MCF 10A (cell line): Measurements from ENCODE around the gene TEAD1. TPM values are rescaled to one million over a fixed set of nuclear protein-coding genes. Genes with fewer than 3 reads are reported as not detected.

ENCODE experiments used
- BruUV-seq: library from RNA; stranded (reverse); fragments of 400-500 nt; replicated peaks from 2 replicates; lab custom pipeline; 2021; lab: Mats Ljungman, UMichigan
- CTCF ChIA-PET: fragments of 300-600 bp; sonication (Branson Sonifier 250); formaldehyde crosslinking; extraction: SDS; loops from one replicate; lab custom pipeline; 2021; ENCODE audit warnings: antibody characterized with exemption, inconsistent platforms; lab: Yijun Ruan, JAX
- POLR2A ChIA-PET: fragments of 300-600, 350-650 bp; sonication (Branson Sonifier 250); formaldehyde crosslinking; extraction: SDS; loops from one replicate; lab custom pipeline; 2020; ENCODE audit warnings: antibody characterized with exemption, inconsistent platforms; lab: Yijun Ruan, JAX
- DNase-seq: peaks from one replicate; pipeline ENCODE4 v3.0.0-alpha.2; 2018; ENCODE audit not compliant: unreplicated experiment
- H3K27ac Mint-ChIP-seq: one replicate; pipeline ENCODE4 v1.8.0; 2022; ENCODE audit warnings: mild to moderate bottlenecking, low read depth, mixed read lengths; ENCODE audit not compliant: unreplicated experiment
- H3K27me3 Mint-ChIP-seq: one replicate; pipeline ENCODE4 v1.8.0; 2022; ENCODE audit warnings: mixed read lengths; ENCODE audit not compliant: insufficient read depth, unreplicated experiment
- H3K36me3 Mint-ChIP-seq: one replicate; pipeline ENCODE4 v1.8.0; 2022; ENCODE audit warnings: mild to moderate bottlenecking, moderate library complexity, mixed read lengths; ENCODE audit not compliant: insufficient read depth, unreplicated experiment
- H3K4me1 Mint-ChIP-seq: one replicate; pipeline ENCODE4 v1.8.0; 2022; ENCODE audit warnings: mixed read lengths; ENCODE audit not compliant: insufficient read depth, unreplicated experiment
- H3K4me3 Mint-ChIP-seq: one replicate; pipeline ENCODE4 v1.8.0; 2022; ENCODE audit warnings: mild to moderate bottlenecking, moderate library complexity, mixed read lengths; ENCODE audit not compliant: unreplicated experiment
- H3K9me3 Mint-ChIP-seq: one replicate; pipeline ENCODE4 v1.8.0; 2022; ENCODE audit warnings: mixed read lengths; ENCODE audit not compliant: unreplicated experiment
- intact Hi-C: fragments of 100-400 bp; cut with micrococcal nuclease; formaldehyde crosslinking; loops from 2 replicates; pipeline ENCODE4 v1.14.1; 2022
- total RNA-seq: library from RNA; stranded (reverse); gene quantifications from 2 replicates; pipeline ENCODE4 v1.2.3, GENCODE V29; 2022
- TF ChIP-seq, protein P1 (sequence below): fragments of 200-600 bp; IDR thresholded peaks from one replicate; pipeline ENCODE4 v1.8.0; 2022; ENCODE audit warnings: antibody characterized with exemption, mild to moderate bottlenecking; ENCODE audit not compliant: unreplicated experiment

Gene TEAD1
- total RNA-seq, 1 experiment from 2014 or later, result 123 TPM

DNA sequence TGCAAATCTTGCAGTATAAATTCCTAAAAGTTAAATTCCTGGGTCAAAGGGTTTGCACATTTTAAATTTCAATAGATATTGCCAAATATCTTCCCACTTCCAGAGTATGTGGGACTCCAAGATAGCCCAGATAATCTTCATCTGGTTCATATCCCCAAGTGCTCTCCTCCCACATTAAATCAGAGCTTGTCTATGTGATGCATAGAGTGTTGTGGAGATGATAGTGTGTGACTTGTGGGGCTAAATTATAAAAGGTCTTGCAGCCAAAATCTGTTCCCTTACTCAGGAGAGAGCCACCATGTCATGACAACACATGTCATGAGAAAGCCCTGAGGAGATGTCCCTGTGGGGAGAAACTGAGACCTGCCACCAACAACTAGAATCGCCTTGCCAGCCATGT is 39.9 kb upstream of the TEAD1 start:
- TF ChIP-seq, protein P1, sequence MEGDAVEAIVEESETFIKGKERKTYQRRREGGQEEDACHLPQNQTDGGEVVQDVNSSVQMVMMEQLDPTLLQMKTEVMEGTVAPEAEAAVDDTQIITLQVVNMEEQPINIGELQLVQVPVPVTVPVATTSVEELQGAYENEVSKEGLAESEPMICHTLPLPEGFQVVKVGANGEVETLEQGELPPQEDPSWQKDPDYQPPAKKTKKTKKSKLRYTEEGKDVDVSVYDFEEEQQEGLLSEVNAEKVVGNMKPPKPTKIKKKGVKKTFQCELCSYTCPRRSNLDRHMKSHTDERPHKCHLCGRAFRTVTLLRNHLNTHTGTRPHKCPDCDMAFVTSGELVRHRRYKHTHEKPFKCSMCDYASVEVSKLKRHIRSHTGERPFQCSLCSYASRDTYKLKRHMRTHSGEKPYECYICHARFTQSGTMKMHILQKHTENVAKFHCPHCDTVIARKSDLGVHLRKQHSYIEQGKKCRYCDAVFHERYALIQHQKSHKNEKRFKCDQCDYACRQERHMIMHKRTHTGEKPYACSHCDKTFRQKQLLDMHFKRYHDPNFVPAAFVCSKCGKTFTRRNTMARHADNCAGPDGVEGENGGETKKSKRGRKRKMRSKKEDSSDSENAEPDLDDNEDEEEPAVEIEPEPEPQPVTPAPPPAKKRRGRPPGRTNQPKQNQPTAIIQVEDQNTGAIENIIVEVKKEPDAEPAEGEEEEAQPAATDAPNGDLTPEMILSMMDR, result no peak
- intact Hi-C loops, result no loop called here
- POLR2A ChIA-PET, result interaction anchor here (0.5 to 0.9 kb wide), 2 partner anchors 18 to 39 kb away, joined by 3 read pairs; no protein-coding TSS in a partner anchor

DNA sequence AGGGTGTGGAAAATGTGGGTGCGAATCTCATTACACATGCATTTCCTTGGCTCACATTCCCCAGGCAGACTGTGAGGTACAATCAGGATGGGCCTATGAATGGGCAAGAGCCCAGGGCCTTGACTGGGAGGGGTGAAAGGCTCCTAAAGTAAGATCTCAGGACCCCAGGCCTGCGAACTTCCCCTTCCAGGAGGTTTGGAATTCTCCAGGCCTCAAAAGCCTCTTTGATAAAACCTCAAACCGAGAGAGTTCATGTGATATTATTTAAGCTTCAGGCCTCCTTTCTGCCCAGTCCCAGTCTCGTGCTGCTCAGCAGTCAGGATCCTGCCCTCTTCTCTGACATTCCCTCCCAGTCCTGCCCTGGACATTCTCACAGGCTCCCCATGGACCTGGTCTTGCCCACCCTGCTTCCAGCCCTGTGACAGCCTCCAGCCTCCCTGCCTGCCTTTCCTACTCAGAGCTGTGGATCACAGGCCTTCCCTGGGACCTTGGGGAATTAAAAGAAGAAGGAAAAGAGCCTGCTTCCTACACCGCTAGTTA is 37.3 kb upstream of the TEAD1 start:
- ChIA-PET POLR2A (no interaction called here), CTCF (interaction anchor here (1.0 kb wide), 1 partner anchor 57 kb away, joined by 3 read pairs; no protein-coding TSS in a partner anchor)
- Mint-ChIP-seq H3K4me1 (no peaks in the 10 kb centered on the region), H3K9me3 (no peaks in the 10 kb centered on the region), H3K4me3 (no peak overlapping the region), H3K36me3 (no peaks in the 10 kb centered on the region), H3K27me3 (no peaks in the 10 kb centered on the region), H3K27ac (no peak overlapping the region)
- DNase-seq, result no peak
- BruUV-seq, result no TSS peak
- TF ChIP-seq, protein P1, result no peak
- intact Hi-C loops, result no loop called here

More for the DNA sequence above, 39.9 kb upstream of the TEAD1 start:
- DNase-seq, result no peak
- CTCF ChIA-PET, result no interaction called here
- H3K4me1 Mint-ChIP-seq, result no peaks in the 10 kb centered on the region
- no peaks in the 10 kb centered on the region for H3K36me3 Mint-ChIP-seq
- no peak overlapping the region for H3K4me3 Mint-ChIP-seq
- BruUV-seq, result no TSS peak
- H3K27ac Mint-ChIP-seq, result no peak overlapping the region
- H3K27me3 Mint-ChIP-seq, result no peaks in the 10 kb centered on the region
- H3K9me3 Mint-ChIP-seq, result no peaks in the 10 kb centered on the region

DNA sequence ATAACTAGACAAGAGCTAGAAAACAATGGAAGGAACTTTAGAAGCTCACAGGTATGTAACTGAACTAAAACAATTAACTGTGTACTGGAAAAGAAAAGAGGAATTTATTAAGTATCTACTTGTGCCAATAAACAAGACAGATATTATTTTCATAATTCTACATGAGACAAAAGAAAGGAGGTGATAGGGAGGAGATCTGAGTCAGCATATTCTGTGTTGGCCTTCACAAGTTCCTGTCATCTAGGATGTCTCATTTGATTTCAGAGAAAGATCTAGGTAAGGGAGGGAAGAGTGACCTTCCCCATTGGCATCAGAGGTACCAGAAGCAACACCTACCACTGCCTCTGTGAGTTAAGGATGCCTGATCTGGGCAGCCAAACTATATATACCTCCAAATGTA is 34.8 kb upstream of the TEAD1 start:
- H3K27me3 Mint-ChIP-seq, result no peaks in the 10 kb centered on the region
- ChIA-PET POLR2A (no interaction called here), CTCF (no interaction called here)
- H3K4me3 Mint-ChIP-seq, result no peak overlapping the region
- intact Hi-C loops, result no loop called here
- DNase-seq, result no peak
- no peaks in the 10 kb centered on the region for H3K4me1 Mint-ChIP-seq
- H3K9me3 Mint-ChIP-seq, result no peaks in the 10 kb centered on the region
- no TSS peak for BruUV-seq
- TF ChIP-seq, protein P1, result no peak
- no peak overlapping the region for H3K27ac Mint-ChIP-seq
- no peaks in the 10 kb centered on the region for H3K36me3 Mint-ChIP-seq

DNA sequence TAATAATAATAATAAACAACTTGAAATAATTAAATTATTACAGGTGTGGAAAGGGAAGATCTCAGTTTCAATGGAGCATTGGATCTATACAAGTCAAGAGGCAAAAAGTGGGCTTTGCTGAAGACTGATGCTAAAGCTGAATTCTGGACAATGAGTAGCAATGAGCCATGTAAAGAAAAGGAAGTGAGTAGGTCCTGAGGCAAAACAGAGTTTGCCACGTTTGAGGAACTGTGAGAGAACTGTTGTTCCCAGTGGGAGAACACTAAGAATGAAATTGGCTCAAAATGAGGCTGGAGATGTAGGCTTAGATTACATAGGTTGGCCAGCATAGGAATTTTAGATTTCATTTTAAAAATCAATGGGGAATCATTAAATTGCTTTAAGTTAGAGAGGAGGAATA is 33.9 kb upstream of the TEAD1 start:
- DNase-seq, result no peak
- intact Hi-C loops, result no loop called here
- H3K36me3 Mint-ChIP-seq, result no peaks in the 10 kb centered on the region
- no TSS peak for BruUV-seq
- TF ChIP-seq, protein P1, result no peak
- no peaks in the 10 kb centered on the region for H3K27me3 Mint-ChIP-seq
- H3K4me1 Mint-ChIP-seq, result no peaks in the 10 kb centered on the region
- POLR2A ChIA-PET, result no interaction called here
- CTCF ChIA-PET, result no interaction called here
- H3K4me3 Mint-ChIP-seq, result no peak overlapping the region
- no peaks in the 10 kb centered on the region for H3K9me3 Mint-ChIP-seq
- H3K27ac Mint-ChIP-seq, result no peak overlapping the region
